Measurements from ENCODE around the gene EYA4.

EYA4 gene

GRCh38 chr6:133241086-133241900, at the start of gene EYA4:
TSS of gene EYA4 (plus strand) at chr6:133241357. CDS start at chr6:133274781, 33,424 bp downstream.
- H3K4me3 ChIP-seq (ENCODE audit: low read depth, low read length) = no peak within 1 kb of the TSS
- no peak for TF ChIP-seq CTCF (IDR thresholded peaks at IDR 0.05; ENCODE audit: control insufficient read depth, extremely low read depth, insufficient read depth)
- DNase-seq (ENCODE audit: low read depth) = no peak

GRCh38 chr6:133193396-133193795, 47.8 kb upstream of the EYA4 start:
- TF ChIP-seq CTCF (IDR thresholded peaks at IDR 0.05; ENCODE audit: control insufficient read depth, extremely low read depth, insufficient read depth) = no peak
- H3K4me3 ChIP-seq (ENCODE audit: low read depth, low read length) = no peak overlapping the region
- DNase-seq (ENCODE audit: low read depth) = no peak

DNA sequence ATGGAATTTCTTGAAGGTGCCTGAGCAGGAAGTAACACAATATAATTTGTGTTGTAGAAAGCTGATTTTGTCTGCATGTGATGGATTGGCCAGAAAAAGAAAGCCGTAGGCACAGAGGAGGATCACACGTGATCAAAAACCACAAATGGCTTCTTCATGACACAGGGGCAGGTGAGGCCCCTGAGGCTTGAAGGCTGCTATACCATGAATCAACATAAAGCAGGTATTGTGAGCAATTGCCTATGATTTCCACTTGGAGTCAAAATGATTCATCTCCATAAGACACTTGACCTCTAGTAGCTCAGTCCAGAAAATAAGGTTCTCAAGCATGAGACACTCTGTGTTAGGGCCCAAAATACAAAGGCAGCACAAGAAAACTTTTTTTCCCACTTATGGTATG, 42.4 kb upstream of the EYA4 start:
- H3K4me3 ChIP-seq (ENCODE audit: low read depth, low read length) = no peak overlapping the region
- TF ChIP-seq CTCF (IDR thresholded peaks at IDR 0.05; ENCODE audit: control insufficient read depth, extremely low read depth, insufficient read depth) = no peak
- DNase-seq (ENCODE audit: low read depth) = no peak

- no peak overlapping the region for H3K4me3 ChIP-seq (ENCODE audit: low read depth, low read length)
- DNase-seq (ENCODE audit: low read depth) = no peak
- no peak for TF ChIP-seq CTCF (IDR thresholded peaks at IDR 0.05; ENCODE audit: control insufficient read depth, extremely low read depth, insufficient read depth)
Measured at GRCh38 chr6:133201231-133201630, 39.9 kb upstream of the EYA4 start.

DNA sequence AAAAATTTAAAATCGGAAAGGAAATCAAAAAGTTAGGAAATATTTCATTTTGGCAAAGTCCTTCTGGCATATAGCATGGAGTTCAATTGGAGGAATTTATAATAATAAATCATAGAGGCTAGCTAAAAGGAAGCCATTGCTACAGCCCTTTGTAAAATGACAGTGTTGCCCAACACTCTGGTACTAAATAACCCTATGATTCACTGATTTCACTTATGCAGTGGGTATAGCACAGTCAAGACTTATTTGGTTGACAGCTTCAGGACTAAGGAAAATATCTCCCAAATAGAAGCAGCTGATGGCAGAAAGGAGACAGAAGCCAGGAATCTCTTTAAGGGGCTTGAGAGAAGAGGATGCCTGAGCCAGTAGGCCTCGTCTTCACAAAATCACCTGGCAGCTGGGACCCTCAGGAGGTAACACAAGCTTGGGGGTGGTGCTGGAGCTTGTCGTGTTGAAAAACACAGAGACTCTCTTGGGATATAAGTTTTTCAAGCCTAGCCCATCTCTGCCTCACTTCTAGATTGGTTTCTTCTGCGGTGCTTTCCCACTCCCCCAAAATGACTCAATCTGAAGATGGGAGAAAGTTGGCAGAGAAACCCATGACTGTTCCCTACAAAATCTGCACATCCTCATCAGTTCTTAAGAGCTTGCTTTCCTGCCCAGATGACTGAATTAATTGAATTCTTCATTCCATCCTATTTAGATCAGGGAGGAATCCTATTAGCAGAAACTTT, 38.4 kb upstream of the EYA4 start:
- no peak for DNase-seq (ENCODE audit: low read depth)
- TF ChIP-seq CTCF (IDR thresholded peaks at IDR 0.05; ENCODE audit: control insufficient read depth, extremely low read depth, insufficient read depth) = no peak
- H3K4me3 ChIP-seq (ENCODE audit: low read depth, low read length) = no peak overlapping the region

DNA sequence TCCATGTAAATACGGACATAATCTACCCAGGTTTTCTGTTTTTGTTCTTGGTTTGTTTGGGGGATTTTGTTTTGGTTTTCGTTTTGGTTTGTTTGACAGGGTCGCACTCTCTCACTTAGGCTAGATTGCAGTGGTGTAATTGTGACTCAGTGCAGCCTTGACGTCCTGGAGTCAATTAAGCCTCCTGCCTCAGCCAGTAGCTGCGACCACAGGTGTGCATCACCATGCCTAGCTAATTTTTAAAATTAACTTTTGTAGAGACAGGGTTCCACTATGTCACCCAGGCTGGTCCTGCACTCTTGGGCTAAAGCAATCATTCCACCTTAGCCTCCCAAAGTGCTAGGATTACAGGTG, 37.8 kb upstream of the EYA4 start:
- no peak for DNase-seq (ENCODE audit: low read depth)
- H3K4me3 ChIP-seq (ENCODE audit: low read depth, low read length) = no peak overlapping the region
- TF ChIP-seq CTCF (IDR thresholded peaks at IDR 0.05; ENCODE audit: control insufficient read depth, extremely low read depth, insufficient read depth) = no peak

All from LNCaP clone FGC (cell line).